ENCODE results near the gene PSMC3. TPM values are rescaled to one million over a fixed set of nuclear protein-coding genes. Genes with fewer than 3 reads are reported as not detected.

PSMC3 gene
- polyA plus RNA-seq, 3 donors, result 137 to 154 (median 143) TPM

DNA sequence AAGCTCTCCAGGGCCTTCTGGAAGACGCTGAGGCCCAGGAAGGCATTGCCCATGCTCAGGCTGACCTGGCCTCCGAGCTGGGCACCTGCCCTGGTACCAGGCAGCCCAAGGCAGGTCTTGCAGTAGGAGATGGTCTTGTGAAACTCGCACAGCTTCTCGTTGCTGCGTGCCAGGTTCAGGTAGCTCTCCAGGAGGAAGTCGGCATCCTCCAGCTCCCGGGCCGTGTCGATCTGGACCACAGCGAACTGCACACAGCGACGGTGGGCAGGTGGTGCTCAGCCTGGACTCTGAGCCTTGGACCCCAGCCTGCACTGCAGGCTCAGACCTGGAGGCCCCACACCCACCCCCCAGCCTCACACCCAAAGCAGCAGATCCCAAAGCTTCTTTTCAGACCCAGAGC lies 21.7 kb upstream of the PSMC3 start:
- DNase-seq, result no peak

DNA sequence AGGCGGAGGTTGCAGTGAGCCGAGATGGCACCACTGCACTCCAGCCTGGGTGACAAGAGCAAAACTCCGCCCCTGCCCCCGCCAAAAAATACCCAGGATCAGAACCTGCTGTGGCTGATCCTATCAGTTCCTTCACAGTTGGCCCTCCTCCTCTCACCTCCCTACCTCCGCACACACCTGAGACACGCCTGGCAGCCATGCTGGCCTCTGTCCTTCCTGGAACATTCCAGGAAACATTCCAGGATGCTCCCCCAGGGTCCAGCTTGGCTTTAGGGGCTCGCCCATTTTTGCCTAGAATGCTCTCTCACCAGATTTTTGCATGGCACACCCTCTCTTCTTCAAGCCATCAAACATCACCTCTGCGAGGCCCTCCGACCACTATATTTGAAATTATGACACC lies 20.6 kb upstream of the PSMC3 start:
- DNase-seq, result no peak

DNA sequence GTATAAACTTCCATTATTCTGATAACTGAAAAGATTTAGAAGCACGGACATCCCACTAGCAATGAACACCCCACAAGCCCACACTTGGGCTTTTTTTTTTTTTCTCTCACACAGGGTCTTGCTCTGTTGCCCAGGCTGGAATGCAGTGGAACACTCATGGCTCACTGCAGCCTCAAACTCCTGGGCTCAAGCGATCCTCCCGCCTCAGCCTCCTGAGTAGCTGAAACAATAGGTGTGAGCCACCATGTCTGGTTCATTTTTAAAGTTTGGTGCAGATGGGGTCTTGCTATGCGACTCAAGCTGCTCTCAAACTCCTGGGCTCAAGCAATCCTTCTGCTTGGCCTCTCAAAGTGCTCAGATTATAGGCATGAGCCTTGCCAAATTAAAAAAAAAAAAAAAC lies 19.6 kb upstream of the PSMC3 start:
- DNase-seq, result no peak

DNA sequence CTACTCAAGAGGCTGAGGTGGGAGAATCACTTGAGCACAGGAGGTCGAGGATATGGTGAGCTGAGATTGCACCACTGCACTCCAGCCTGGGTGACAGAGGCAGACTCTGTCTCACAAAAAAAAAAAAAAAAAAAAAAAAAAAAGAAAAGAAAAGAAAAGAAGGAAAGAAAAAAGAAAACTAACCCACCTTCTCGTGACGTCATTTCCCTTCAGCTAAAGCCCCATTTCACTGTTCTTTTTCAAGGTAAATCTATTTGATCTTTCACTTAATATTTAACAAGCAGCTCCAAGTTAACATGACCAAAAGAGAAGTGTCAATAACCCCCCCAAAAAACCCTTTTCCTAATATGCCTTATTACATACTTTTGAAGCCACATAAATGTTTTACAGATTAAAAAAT lies 17.6 kb upstream of the PSMC3 start:
- no peak for DNase-seq

DNA sequence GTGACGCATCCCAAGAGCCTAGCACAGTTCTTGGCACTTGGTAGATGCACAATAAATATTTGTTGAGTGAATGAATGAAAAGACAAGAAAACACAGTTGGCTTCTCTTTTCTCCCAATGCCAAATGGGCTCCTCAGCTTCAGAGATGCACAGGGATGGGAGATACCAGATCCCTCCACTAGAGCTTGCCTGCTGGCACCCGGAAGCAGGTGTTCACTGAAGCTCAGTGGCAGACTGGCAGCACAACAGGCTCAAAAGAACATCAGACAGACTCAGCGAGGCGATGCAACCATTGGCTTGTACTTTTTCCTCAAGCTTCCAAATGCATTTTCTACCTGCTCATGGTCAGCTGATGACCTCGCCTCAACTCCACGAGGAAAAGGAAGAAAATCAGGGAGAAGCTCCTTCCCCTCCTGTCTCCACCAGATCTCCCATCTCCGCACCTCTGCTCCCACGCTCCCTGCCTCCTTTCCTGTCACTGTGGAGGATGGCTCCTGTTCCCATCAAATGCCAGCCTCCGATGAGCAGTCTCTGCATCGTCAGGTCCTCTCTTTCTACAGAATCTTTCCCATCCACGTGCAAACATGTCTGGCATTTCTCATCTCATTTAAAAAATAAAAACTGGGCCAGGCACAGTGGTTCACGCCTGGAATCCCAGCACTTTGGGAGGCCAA lies 16.9 kb upstream of the PSMC3 start:
- no peak for DNase-seq

DNA sequence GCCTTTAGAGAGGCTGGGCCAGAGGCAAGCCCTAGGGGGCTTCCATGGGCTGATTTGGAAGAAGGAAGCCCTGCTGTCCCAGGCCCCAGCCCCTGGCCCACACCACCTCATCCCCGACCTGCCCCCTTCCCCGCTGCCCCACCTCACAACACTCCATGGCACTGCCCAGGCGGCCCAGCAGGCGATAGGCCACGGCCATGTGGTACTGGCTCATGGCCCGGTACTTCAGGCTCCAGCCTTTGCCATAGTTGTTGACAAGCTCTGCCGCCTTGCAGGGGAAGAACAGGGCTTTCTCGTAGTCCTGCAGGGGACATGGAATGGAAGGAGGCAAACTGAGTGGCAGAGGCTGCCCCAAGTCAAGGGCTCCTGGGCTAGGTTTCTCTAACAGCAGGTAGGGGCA lies 16.3 kb upstream of the PSMC3 start:
- no peak for DNase-seq

DNA sequence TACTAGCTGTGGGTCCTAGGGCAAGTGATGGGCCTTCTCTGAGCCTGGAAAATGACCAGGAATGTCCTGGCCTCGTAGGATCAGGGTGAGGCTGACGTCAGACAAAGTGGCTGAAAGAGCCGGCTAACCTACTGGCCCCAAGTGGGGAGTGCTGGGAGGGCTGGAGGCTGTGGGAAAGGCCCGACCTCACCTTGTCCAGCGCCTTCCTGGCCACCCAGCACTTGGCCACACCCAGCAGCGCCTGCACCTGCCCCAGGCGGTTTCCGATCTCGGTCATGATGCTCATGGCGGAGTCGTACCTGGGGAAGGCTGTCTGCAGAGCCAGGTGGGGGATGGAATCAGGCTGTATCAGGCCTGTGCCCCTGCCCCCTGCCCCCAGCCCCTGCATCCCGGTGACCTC lies 15.2 kb upstream of the PSMC3 start:
- no peak for DNase-seq

DNA sequence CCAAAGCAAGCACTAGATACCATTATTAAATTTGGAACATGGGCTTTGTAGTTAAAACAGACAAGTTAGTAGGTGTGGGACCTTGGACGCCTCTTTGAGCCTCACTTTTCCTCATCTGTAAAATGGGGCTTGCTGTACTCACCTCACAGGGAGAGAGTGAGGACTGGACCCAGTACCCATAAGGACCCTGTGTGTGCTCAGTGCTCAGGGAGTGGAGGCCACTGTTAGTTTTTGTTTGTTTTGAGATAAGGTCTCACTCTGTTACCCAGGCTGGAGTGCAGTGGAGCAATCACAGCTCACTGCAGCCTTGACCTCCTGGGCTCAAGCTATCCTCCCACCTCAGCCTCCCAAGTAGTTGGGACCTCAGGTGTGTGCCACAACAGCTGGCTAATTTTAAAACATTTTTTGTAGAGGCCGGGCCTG lies 13.8 kb upstream of the PSMC3 start:
- no peak for DNase-seq

DNA sequence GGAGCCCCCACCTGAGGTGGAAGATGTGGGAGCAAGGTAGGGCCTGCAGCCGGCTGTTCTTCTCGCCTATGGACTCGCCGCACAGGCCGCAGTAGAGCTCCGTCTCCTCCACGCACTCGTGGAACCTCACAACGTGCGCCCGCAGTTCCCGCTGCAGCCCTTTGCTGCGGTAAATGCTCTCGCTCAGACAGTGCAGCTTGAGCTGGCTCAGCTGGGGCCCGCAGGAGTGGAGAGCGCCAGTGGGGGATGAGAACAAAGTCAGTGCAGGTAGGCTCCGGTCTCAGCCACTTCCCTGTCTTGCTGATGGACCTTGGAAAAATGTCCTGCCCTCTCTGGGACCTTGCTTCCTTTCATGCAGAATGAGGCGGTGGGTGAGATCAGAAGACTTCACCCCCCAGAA lies 12.5 kb upstream of the PSMC3 start:
- DNase-seq, result no peak

DNA sequence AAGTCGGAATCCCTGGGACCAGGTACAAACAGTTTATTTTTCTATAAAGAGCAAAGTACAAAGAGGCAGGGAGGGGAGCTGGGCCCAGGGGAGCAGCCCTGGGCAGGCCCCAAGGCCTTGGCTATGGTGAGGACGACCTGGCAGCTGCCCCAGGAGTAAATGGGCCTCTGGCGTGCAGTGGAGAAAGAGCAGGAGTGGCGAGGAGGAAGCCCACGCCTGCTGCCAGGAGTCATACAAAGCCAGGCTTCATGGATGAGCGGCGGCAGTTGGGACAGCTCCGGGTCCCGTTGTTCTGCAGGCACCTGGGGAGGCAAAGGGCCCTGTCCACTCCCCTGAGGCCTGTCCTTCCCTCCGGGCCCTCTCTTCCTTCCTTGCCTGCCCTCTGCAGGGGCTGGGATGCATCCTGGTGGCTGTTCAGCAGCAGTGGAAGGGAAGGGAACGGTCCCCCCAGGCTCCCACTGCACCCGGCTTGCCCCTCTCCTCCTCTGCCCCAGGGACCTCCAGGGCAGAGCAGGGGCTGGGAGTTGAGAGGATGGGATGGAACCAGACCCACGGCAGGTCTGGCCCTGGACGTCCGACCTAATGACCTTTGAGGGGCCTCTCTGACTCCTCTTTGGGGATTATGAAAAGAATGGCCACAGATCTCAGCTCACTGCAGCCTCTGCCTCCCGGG lies 11.6 kb upstream of the PSMC3 start:
- DNase-seq, result no peak

DNA sequence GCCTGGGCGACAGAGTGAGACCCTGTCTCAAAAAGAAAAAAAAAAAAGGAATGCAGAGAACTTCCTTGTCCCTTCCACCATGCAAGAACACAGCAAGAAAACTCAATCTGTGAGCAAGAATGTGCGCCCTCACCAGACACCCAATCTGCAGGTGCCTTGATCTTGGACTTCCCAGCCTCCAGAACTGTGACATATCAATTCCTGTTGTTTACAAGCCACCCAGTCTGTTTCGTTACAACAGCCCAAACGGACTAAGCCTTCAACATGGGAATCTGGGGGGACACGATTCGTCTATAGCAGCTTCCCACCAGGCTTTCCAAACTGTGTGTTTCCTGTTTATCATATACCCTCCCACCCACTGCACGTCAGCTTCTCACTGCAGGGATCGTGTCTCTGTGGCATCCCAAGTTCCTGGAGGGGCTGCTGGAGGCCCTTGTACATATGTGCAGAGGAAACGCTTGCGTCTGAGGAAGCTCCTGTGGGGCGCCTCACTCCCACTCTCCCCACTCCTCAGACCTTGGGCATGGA lies 11.0 kb upstream of the PSMC3 start:
- no peak for DNase-seq

DNA sequence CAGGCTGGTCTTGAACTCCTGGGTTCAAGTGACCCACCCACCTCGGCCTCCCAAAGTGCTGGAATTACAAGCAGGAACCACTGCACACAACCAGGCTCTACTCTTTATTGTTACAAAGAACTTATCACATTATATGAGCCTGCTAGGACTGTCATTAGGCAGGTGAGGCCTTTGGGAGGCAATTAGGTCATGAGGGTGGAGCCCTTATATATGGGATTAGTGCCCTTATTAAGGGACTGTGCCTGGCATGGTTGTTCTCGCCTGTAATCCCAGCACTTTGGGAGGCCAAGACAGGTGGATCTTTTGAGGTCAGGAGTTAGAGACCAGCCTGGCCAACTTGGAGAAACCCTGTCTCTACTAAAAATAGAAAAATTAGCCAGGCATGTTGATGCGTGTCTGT lies 10.5 kb upstream of the PSMC3 start:
- DNase-seq, result no peak

DNA sequence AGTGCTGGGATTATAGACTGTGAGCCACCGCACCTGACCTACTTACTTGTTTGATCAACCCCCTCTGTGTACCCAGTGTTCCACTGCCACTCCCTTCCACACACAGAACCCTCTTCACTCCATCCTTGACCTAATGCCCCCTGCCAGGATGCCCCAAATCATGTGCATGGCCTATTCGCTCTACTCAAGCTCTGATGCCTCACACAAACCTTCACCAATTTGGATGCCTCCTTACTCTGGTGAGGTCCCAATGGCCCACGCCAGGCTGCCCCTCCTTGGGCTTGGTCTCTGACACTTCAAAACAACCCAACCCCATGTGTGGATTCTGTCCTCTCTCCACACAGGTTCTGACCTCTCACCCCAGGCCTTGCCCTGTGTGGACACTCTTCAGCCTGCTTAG lies 9.4 kb upstream of the PSMC3 start:
- DNase-seq, result no peak

DNA sequence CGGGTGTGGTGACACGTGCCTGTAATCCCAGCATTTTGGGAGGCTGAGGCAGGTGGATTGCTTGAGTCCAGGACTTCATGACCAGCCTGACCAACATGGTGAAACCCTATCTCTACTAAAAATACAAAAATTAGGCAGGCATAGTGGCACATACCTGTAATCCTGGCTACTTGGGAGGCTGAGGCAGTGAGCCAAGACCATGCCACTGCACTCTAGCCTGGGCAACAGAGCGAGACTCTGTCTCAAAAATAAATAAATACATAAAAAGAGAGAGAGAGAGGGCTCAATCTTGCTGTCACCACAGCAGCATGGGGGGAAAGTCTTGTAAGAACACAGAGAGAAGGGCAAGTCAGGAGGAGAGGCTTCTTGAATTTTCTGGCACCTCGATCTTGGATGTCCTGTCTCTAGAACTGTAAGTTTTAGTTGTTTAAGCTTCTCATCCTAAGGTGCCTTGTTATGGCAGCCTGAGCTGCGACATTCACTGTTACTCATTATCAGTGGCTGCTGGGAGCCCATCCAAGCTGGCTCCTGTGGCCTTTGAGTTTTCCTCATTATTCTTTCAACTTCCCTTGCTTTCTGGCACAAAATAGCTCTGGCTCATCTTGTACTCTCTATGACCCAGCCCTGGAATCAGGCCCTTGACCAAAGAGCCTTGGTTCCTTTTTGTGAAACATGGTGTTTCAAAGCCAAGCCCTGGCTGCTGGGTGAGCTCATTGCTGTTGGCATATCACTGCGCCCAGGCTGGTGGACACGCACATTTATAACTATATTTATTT lies 8.0 kb upstream of the PSMC3 start:
- DNase-seq, result no peak

DNA sequence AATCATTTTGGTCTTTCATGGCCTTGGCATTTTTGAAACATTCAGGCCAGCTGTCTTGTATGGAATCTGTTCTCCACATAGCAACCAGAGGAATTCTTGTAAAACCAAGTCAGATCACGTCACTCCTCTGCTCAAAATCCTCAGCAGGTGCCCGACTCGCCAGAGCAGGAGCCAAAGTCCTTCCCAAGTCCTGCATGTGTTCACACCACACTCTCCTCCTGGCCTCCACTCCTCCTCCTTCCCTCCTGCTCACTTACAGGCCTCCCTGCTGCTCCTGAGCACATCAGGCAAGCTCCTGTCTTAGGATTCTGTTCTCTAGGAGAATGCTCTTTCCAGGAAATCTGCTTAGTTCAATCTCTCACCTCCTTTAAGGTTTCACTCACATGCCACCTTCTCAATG lies 6.9 kb upstream of the PSMC3 start:
- no peak for DNase-seq

DNA sequence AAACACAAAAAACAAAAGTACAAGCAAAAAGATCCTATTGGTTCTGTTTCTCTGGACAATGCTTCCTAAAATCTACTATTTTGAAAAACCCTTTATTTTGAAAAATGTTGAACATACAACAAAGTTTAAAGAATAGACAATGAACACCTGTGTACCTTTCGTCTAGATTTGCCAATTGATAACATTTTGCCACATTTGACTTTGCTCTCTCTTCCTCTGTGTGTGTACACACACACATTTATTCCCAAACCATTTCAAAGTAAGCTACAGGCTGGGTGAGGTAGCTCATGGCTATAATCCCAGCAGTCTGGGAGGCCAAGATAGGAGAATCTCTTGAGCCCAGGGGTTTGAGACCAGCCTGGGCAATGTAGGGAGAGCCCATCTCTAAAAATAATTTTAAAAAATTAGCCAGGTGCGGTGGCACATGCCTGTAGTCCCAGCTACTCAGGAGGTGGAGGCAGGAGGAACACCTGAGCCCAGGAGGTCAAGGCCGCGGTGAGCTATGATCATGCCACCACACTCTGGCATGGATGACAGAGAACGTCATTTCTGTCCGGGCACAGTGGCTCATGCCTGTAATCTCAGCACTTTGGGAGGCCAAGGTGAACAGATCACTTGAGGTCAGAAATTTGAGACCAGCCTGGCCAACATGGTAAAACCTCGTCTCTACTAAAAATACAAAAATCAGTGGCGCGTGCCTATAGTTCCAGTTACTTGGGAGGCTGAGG lies 5.3 kb upstream of the PSMC3 start:
- DNase-seq, result no peak

DNA sequence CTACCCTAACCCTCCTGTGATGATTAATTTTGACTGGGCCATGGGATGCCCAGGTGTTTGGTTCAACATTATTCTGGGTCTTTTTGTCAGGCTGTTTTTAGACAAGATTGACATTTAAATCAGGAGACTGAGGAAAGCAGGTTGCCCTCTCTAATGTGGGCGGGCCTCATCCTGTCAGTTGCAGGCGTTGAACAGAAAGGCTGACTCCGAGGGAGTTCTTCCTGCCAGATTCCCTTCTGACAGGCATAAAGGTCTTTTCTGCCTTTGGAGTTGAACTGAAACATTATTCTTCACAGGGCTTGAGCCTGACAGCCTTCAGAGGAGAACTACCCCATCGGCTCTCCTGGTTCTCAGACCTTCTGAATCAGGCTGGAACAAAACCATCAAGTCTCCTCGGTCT lies 4.3 kb upstream of the PSMC3 start:
- no peak for DNase-seq

DNA sequence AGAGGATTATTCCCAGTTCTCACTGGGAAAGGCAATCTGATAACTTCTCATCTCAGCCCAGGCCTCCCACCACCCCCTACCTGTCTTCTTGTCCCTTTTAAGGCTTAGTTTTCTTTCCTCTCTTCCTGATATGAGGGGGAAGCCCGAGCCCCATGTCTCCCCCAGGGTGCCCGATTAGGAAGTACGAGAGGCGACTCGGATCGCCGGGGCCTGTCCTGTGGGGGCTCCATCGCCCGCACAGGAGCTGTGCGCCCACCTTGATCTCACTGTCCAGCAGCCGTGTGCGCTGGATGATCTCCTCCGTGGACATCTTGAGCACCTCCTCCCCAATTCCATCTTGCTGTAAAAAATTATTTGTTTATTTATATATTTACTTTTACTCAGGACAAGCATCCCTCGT lies 628 bp downstream of the PSMC3 start:
- DNase-seq, result no peak

DNA sequence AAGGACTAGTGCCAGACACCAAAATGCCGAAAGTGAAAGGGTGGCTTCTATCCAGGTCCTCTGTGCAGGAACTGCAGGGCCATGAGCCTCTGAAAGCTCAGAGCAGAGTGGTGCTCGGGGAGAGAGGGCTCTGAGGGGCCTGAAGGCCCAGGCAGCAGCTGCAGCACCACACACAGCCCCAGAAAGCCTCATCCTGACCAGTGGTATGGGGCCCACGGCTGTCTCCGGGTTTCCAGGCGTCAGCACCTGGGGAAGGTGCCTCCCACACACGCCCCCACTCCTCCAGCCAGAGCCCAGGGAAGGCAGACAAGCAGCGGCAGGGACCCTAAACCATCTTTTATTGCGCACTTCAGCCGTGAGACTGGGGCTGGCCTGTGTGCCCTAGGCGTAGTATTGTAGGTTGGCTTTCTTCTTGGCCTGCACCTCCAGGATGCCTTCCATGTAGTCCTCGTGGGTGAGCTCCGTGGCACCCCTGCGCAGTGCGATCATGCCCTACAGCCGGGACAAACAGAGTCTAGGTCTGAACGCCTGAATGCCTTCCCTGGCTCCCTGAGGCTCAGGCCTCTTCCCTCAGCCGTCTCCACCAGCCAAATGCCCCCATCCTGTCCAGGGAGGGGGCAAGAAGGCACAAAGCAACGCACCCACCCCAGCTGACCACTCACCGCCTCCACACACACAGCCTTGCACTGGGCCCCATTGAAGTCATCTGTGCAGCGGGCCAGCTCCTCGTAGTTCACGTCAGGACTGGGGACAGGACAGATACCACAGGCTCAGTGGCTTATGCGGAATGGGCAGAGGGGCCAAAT lies 7.6 kb downstream of the PSMC3 start:
- DNase-seq, result no peak

DNA sequence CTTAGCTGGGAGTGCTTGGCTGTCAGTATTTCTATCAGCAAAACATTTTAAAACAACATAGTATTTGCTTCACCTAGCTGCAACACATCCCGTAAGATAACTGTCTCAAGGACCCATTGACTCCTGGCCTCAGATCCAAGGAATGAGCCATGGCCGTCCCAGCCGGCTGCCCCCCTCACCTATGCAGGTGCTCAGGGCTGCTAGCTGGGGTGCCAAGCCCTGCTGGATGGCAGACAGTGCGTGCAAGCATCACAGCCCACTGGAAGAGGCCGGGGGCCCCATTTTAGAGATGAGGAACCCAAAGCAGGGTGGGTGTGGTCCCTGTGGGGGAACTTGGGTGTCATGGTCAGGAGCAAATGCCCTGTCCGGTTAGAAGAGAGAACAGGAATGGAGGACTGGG lies 8.5 kb downstream of the PSMC3 start:
- DNase-seq, result no peak

DNA sequence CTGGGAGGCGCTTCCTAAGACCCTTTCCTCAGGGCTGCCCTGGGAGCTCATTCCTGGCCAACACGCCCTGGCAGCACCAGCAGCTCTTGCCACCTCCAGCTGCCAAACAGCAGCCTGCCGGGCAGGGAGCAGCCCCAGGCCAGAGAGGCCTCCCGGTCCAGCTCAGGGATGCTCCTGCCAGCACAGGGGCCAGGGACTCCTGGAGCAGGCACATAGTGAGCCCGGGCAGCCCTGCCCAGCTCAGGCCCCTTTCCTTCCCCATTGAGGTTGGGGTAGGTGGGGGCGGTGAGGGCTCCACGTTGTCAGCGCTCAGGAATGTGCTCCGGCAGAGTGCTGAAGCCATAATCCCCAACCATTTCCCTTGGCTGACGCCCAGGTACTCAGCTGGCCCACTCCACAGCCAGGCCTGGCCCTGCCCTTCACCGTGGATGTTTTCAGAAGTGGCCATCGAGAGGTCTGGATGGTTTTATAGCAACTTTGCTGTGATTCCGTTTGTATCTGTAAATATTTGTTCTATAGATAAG lies 10.2 kb downstream of the PSMC3 start:
- DNase-seq, result no peak
